Measurements from ENCODE around the gene ANKRD11.
"Not testable (repeated sequence)": the region's sequence is repeated elsewhere in the genome, so short reads cannot be mapped to it uniquely, and the experiment has no call there.

Gene ANKRD11

GRCh38 chr16:89426736-89427530 lies 63.4 kb downstream of the ANKRD11 start:
- DNase-seq, result no peak

- no peak for DNase-seq
Measured at GRCh38 chr16:89425523-89425922, 64.8 kb downstream of the ANKRD11 start.

- DNase-seq, result no peak
Measured at GRCh38 chr16:89423681-89424260, 66.6 kb downstream of the ANKRD11 start.

- no peak for DNase-seq
Measured at GRCh38 chr16:89422905-89423630, 67.3 kb downstream of the ANKRD11 start.

- no peak for DNase-seq
Measured at GRCh38 chr16:89422527-89422904, 67.8 kb downstream of the ANKRD11 start.

- not testable (repeated sequence) for DNase-seq
Measured at GRCh38 chr16:89421300-89421699, 69.1 kb downstream of the ANKRD11 start.

- DNase-seq, result no peak
Measured at GRCh38 chr16:89420204-89420603, 70.2 kb downstream of the ANKRD11 start.

GRCh38 chr16:89418352-89418751 lies 72.0 kb downstream of the ANKRD11 start:
- DNase-seq, result no peak

GRCh38 chr16:89417352-89417751 lies 73.0 kb downstream of the ANKRD11 start:
- no peak for DNase-seq

GRCh38 chr16:89413811-89414585 lies 76.4 kb downstream of the ANKRD11 start:
- DNase-seq, result no peak

- no peak for DNase-seq
Measured at GRCh38 chr16:89412811-89413210, 77.5 kb downstream of the ANKRD11 start.

- DNase-seq, result no peak
Measured at GRCh38 chr16:89411335-89411850, 79.0 kb downstream of the ANKRD11 start.

- peak; percentile 83 for DNase-seq
Measured at GRCh38 chr16:89410794-89411309, 79.5 kb downstream of the ANKRD11 start.

- DNase-seq, result no peak
Measured at GRCh38 chr16:89410322-89410721, 80.0 kb downstream of the ANKRD11 start.

- no peak for DNase-seq
Measured at GRCh38 chr16:89409161-89409711, 81.1 kb downstream of the ANKRD11 start.

- no peak for DNase-seq
Measured at GRCh38 chr16:89408315-89408714, 82.0 kb downstream of the ANKRD11 start.

- DNase-seq, result no peak
Measured at GRCh38 chr16:89407925-89408300, 82.4 kb downstream of the ANKRD11 start.

GRCh38 chr16:89407282-89407924 lies 83.0 kb downstream of the ANKRD11 start:
- no peak for DNase-seq

GRCh38 chr16:89406277-89406888 lies 84.0 kb downstream of the ANKRD11 start:
- DNase-seq, result no peak

GRCh38 chr16:89404561-89404960 lies 85.8 kb downstream of the ANKRD11 start:
- DNase-seq, result no peak

- no peak for DNase-seq
Measured at GRCh38 chr16:89402962-89403361, 87.4 kb downstream of the ANKRD11 start.
